B cell (primary cell): ENCODE measurements around the gene RERE. TPM values are rescaled to one million over a fixed set of nuclear protein-coding genes. Genes with fewer than 3 reads are reported as not detected.
"Not testable (repeated sequence)": the region's sequence is repeated elsewhere in the genome, so short reads cannot be mapped to it uniquely, and the experiment has no call there.

ENCODE experiments used
- ATAC-seq: fragments of 200-7000 bp; cut with Tn5 transposase; one replicate; pipeline ENCODE4 v1.10.0; 2021; ENCODE audit warnings: low read depth, mild to moderate bottlenecking, moderate number of reproducible peaks, moderate library complexity
- CTCF ChIA-PET: fragments of 350-600 bp; sonication (Branson Sonifier 250); formaldehyde crosslinking; loops from one replicate; lab custom pipeline; 2021; ENCODE audit warnings: antibody characterized with exemption, inconsistent platforms; lab: Charles Lee
- POLR2A ChIA-PET: fragments of 350-600 bp; sonication (Branson Sonifier 250); formaldehyde crosslinking; loops from one replicate; lab custom pipeline; 2021; ENCODE audit warnings: antibody characterized with exemption; lab: Charles Lee
- DNase-seq: peaks from one replicate; pipeline ENCODE4 v3.0.0; 2013
- H2AFZ ChIP-seq: 2 replicates; pipeline ENCODE4 v1.6.1; 2012; ENCODE audit warnings: mild to moderate bottlenecking, low read depth, low read length; ENCODE audit not compliant: insufficient read depth, poor library complexity, severe bottlenecking
- H3K27ac ChIP-seq, 2 donors: 1 replicate in 1 of 2; 2 replicates in 1 of 2; pipeline ENCODE4 v1.5.1; 2012 to 2013; ENCODE audit warnings: low read length in 2 of 2, mild to moderate bottlenecking in 2 of 2, moderate library complexity in 1 of 2
- H3K27me3 ChIP-seq, 4 experiments: fragments of 200-600 bp in 1 of 4; sonication (generic) in 1 of 4; replicated peaks in 1 of 4; 1 replicate in 2 of 4; 2 replicates in 2 of 4; pipeline versions ENCODE4 v1.6.1 to v1.7.0; 2013 to 2016; ENCODE audit warnings: low read length in 3 of 4, mild to moderate bottlenecking in 2 of 4, mixed read lengths in 1 of 4, moderate library complexity in 1 of 4; ENCODE audit not compliant: insufficient read depth in 4 of 4, control insufficient read depth in 3 of 4; ENCODE audit errors: control extremely low read depth in 1 of 4
- H3K36me3 ChIP-seq, 2 experiments: replicated peaks in 1 of 2; 1 replicate in 1 of 2; 2 replicates in 1 of 2; pipeline versions ENCODE4 v1.6.1 to v1.7.1; 2013; ENCODE audit warnings: low read length in 1 of 2; ENCODE audit not compliant: insufficient read depth in 2 of 2, control insufficient read depth in 1 of 2; ENCODE audit errors: control extremely low read depth in 1 of 2, extremely low read depth in 1 of 2
- H3K4me1 ChIP-seq, 2 donors: fragments of 200-600 bp in 1 of 2; sonication (generic) in 1 of 2; 1 replicate in 1 of 2; 2 replicates in 1 of 2; pipeline versions ENCODE4 v1.5.1 to v1.6.1; 2013 to 2017; ENCODE audit warnings: low read length in 2 of 2; ENCODE audit not compliant: control insufficient read depth in 2 of 2, insufficient read depth in 2 of 2
- H3K4me2 ChIP-seq: replicated peaks from 2 replicates; pipeline ENCODE3; 2012; ENCODE audit warnings: mild to moderate bottlenecking, low read depth, low read length; ENCODE audit not compliant: poor library complexity, severe bottlenecking
- H3K4me3 ChIP-seq, 5 experiments: fragments of 200-600 bp in 1 of 5; sonication (generic) in 1 of 5; 1 replicate in 3 of 5; 2 replicates in 2 of 5; pipeline versions ENCODE4 v1.5.1 to v1.7.0; 2011 to 2016; ENCODE audit warnings: low read length in 4 of 5, mild to moderate bottlenecking in 4 of 5, low read depth in 2 of 5, control low read depth in 1 of 5, moderate library complexity in 1 of 5; ENCODE audit not compliant: insufficient read depth in 1 of 5; ENCODE audit errors: control extremely low read depth in 1 of 5, extremely low read depth in 1 of 5
- H3K79me2 ChIP-seq: fragments of 200-600 bp; sonication (generic); one replicate; pipeline ENCODE4 v1.6.0; 2016; ENCODE audit warnings: low read length; ENCODE audit not compliant: control insufficient read depth, insufficient read depth
- H3K9ac ChIP-seq: fragments of 200-600 bp; sonication (generic); 2 replicates; pipeline ENCODE4 v1.6.1; 2017; ENCODE audit warnings: mild to moderate bottlenecking, low read length, moderate library complexity
- H3K9me3 ChIP-seq, 3 donors: one replicate each; pipeline versions ENCODE4 v1.6.1 to v1.7.1; 2013; ENCODE audit warnings: low read length in 2 of 3; ENCODE audit not compliant: control insufficient read depth in 2 of 3, insufficient read depth in 1 of 3; ENCODE audit errors: control extremely low read depth in 1 of 3
- H4K20me1 ChIP-seq: 2 replicates; pipeline ENCODE4 v1.6.0; 2012; ENCODE audit warnings: mild to moderate bottlenecking, low read length; ENCODE audit not compliant: insufficient read depth, control insufficient read depth, poor library complexity, severe bottlenecking
- H3K27ac Mint-ChIP-seq: one replicate; pipeline ENCODE4 v1.8.0; 2021; ENCODE audit warnings: mixed read lengths
- H3K27me3 Mint-ChIP-seq: one replicate; pipeline ENCODE4 v1.8.0; 2021; ENCODE audit warnings: mixed read lengths
- H3K4me1 Mint-ChIP-seq: one replicate; pipeline ENCODE4 v1.8.0; 2021; ENCODE audit warnings: mixed read lengths
- H3K4me3 Mint-ChIP-seq: one replicate; pipeline ENCODE4 v1.8.0; 2021; ENCODE audit warnings: mixed read lengths
- H3K9me3 Mint-ChIP-seq: one replicate; pipeline ENCODE4 v1.8.0; 2022; ENCODE audit warnings: mixed read lengths; ENCODE audit not compliant: insufficient read depth
- EZH2 ChIP-seq: IDR thresholded peaks from 2 replicates; pipeline ENCODE4 v1.6.1; 2012; ENCODE audit warnings: borderline replicate concordance, low read depth, mild to moderate bottlenecking, moderate library complexity, low read length; ENCODE audit not compliant: insufficient read depth, poor library complexity, severe bottlenecking
- WGBS: methylation state at CpG from one replicate; pipeline ENCODE4 v1.1.5; 2013; ENCODE audit warnings: missing lambda C conversion rate; ENCODE audit not compliant: insufficient coverage; 5-methylcytosine and 5-hydroxymethylcytosine counted together
- intact Hi-C: fragments of 100-400 bp; cut with micrococcal nuclease; formaldehyde crosslinking; loops from one replicate; pipeline ENCODE4 v1.10.0; 2022
- polyA plus RNA-seq: library from polyadenylated mRNA; depleted of rRNA; stranded (reverse); fragments of >200 nt; gene quantifications from 2 replicates; pipeline ENCODE4 v1.2.3, GENCODE V29; 2012
- total RNA-seq, 2 donors: library from RNA; stranded (reverse); fragments of 120-200 nt in 1 of 2; gene quantifications; 1 replicate in 1 of 2; 2 replicates in 1 of 2; pipeline versions ENCODE4 v1.2.3 to v1.2.4, GENCODE V29; 2013 to 2022
- TF ChIP-seq, protein P1 (sequence below): fragments of 200-600 bp; IDR thresholded peaks from one replicate; pipeline ENCODE4 v1.8.0; 2022; ENCODE audit warnings: antibody characterized with exemption, mild to moderate bottlenecking

RERE gene
- total and polyA plus RNA-seq, 2 donors (not counting 1 experiment from before 2014, with no cell fraction given), result 27.3 to 132 TPM

DNA sequence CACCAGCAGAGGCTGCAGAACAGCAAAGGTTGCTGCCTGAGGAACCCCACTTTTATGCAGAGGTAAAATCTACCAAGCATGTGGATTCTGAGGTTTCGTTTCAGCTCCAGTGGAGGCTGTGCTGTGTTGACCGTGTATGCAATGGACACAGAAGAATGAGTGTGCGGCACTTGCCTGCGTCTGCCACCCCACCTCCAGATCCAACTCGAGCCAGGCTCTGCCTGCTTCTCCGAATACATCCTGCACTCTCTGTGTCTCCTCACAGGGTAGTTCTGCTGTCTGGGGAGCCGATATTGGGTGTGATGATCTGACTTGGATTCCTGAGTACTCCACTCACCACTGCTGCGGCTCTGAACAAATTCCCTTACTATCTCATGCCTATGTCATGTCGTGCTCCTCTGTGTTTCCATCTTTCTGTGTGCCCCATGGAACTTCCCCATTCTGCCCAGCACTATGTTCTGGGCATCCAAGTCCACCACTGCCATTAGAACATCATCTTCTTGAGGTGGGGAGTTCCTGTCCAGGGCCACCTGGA is 369.8 kb downstream of the RERE start:
- no peak overlapping the region for H3K4me3 ChIP-seq
- Mint-ChIP-seq H3K27me3 (no peaks in the 10 kb centered on the region), H3K4me3 (no peak overlapping the region), H3K4me1 (peaks cover 4% of the 10 kb centered on the region), H3K27ac (no peak overlapping the region), H3K9me3 (no peaks in the 10 kb centered on the region)
- H3K27ac ChIP-seq, result no peak overlapping the region
- H3K79me2 ChIP-seq, result peaks cover 75% of the 10 kb centered on the region
- no peaks in the 10 kb centered on the region for H3K27me3 ChIP-seq
- no peak overlapping the region for H3K4me2 ChIP-seq
- H3K9me3 ChIP-seq, result peaks cover 0 to 10% (median 0%) of the 10 kb centered on the region in 3 donors
- 99% methylated on average over 7 of the region's 9 CpGs for WGBS
- H2AFZ ChIP-seq, result no peak overlapping the region
- H3K4me1 ChIP-seq, result peaks cover 0 to 3% of the 10 kb centered on the region in 2 donors
- ChIA-PET POLR2A (no interaction called here), CTCF (no interaction called here)
- DNase-seq, result no peak
- peaks cover 6 to 10% of the 10 kb centered on the region in 2 experiments for H3K36me3 ChIP-seq
- TF ChIP-seq, protein P1, sequence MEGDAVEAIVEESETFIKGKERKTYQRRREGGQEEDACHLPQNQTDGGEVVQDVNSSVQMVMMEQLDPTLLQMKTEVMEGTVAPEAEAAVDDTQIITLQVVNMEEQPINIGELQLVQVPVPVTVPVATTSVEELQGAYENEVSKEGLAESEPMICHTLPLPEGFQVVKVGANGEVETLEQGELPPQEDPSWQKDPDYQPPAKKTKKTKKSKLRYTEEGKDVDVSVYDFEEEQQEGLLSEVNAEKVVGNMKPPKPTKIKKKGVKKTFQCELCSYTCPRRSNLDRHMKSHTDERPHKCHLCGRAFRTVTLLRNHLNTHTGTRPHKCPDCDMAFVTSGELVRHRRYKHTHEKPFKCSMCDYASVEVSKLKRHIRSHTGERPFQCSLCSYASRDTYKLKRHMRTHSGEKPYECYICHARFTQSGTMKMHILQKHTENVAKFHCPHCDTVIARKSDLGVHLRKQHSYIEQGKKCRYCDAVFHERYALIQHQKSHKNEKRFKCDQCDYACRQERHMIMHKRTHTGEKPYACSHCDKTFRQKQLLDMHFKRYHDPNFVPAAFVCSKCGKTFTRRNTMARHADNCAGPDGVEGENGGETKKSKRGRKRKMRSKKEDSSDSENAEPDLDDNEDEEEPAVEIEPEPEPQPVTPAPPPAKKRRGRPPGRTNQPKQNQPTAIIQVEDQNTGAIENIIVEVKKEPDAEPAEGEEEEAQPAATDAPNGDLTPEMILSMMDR, result no peak
- no peak for TF ChIP-seq EZH2
- H4K20me1 ChIP-seq, result peaks cover 40% of the 10 kb centered on the region
- intact Hi-C loops, result no loop called here
- ATAC-seq, result no peak
- no peak overlapping the region for H3K9ac ChIP-seq

DNA sequence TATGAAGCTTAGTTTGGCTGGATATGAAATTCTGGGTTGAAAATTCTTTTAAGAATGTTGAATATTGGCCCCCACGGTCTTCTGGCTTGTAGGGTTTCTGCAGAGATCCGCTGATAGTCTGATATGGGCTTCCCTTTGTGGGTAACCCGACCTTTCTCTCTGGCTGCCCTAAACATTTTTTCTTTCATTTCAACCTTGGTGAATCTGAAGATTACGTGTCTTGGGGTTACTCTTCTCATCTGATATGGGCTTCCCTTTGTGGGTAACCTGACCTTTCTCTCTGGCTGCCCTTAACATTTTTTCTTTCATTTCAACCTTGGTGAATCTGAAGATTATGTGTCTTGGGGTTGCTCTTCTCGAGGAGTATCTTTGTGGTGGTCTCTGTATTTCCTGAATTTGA is 371.3 kb downstream of the RERE start:
- H3K27ac Mint-ChIP-seq, H3K27ac ChIP-seq, H3K27me3 ChIP-seq, H3K4me3 ChIP-seq, H3K4me2 ChIP-seq, DNase-seq, H3K9me3 ChIP-seq, H3K36me3 ChIP-seq, H2AFZ ChIP-seq, intact Hi-C loops, H3K9ac ChIP-seq, H3K9me3 Mint-ChIP-seq, H3K4me3 Mint-ChIP-seq, ATAC-seq, H3K4me1 Mint-ChIP-seq, H3K4me1 ChIP-seq, CTCF ChIA-PET, POLR2A ChIA-PET, H3K27me3 Mint-ChIP-seq: not testable (repeated sequence)
- Histone ChIP-seq H4K20me1 (peaks cover 25% of the 10 kb centered on the region), H3K79me2 (peaks cover 75% of the 10 kb centered on the region)
- WGBS, result 82% methylated on average over 3 of the region's 5 CpGs
